ENCODE measurements around the gene UNC45A.
"Not testable (repeated sequence)": the region's sequence is repeated elsewhere in the genome, so short reads cannot be mapped to it uniquely, and the experiment has no call there.

The UNC45A gene

DNA sequence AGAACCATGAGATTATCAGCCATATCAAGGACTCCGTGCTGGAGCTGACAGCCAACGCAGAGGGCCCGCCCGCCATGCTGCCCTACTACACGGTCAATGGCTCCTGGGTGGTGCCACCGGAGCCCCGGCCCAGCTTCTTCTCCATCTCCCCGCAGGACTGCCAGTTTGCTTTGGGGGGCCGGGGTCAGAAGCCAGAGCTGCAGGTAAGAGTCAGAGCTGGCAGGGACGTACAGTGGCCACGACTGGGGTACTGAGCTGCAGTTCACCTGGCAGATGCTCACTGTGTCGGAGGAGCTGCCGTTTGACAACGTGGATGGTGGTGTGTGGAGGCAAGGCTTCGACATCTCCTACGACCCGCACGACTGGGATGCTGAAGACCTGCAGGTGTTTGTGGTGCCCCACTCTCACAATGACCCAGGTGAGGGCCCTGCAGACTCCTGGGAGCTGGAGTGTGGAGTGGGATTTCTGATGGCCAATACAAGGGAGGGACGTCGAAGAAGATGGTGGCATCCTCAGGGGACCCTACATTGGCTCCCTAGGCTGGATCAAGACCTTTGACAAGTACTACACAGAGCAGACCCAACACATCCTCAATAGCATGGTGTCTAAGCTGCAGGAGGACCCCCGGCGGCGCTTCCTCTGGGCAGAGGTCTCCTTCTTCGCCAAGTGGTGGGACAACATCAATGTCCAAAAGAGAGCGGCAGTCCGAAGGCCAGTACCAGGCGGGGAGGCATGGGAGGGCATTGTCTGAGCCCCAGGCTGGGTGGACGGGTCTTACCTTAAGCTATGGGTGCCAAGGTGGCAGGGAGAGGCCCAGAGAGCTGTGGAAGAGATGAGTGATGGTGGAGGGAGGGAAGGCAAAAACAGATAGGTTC is 29.5 kb upstream of the UNC45A start:
- H3K27me3 ChIP-seq (ENCODE audit: low read depth, low read length), result no peaks in the 10 kb centered on the region
- peaks cover 34 to 52% of the 10 kb centered on the region in 2 donors for H3K36me3 ChIP-seq (ENCODE audit: control insufficient read depth in 1 of 2, insufficient read depth in 2 of 2, low read length in 2 of 2)
- no peak overlapping the region for H3K4me3 ChIP-seq (ENCODE audit: low read depth in 1 of 2, low read length in 2 of 2)
- H3K4me1 ChIP-seq (ENCODE audit: control insufficient read depth in 1 of 2, insufficient read depth in 2 of 2, low read length in 2 of 2), result peaks cover 11 to 14% of the 10 kb centered on the region in 2 donors
- no peak overlapping the region for H3K27ac ChIP-seq (ENCODE audit: low read length)
- H3K9me3 ChIP-seq (ENCODE audit: control insufficient read depth in 1 of 2, low read length in 2 of 2), result no peaks in the 10 kb centered on the region

DNA sequence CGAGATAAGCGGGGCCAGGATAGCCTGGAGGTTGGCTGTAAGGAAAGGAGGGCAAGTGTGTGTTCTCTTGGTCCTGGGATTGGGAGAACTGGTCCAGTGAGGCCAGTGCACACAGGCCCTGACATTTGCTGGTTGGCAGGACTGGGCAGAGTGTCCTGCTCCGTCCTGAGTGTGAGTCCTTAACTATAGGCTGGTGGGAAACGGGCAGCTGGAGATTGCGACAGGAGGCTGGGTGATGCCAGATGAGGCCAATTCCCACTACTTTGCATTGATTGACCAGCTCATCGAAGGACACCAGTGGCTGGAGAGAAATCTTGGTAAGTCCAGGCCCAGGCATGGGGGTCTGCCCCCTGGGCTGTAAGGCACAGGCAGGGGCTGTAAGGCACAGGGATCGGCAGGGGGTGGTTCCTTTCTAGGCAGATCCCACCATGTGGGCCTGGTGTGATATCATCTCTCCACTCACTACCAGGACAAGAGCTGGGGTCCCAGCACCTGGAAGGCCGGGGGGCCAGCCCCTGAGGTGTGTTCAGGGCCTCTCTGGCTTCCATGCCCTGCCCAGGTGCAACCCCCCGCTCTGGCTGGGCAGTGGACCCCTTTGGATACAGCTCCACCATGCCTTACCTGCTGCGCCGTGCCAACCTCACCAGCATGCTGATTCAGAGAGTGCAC is 28.8 kb upstream of the UNC45A start:
- Histone ChIP-seq H3K27me3 (ENCODE audit: low read depth, low read length) (no peaks in the 10 kb centered on the region), H3K4me1 (ENCODE audit: control insufficient read depth in 1 of 2, insufficient read depth in 2 of 2, low read length in 2 of 2) (peaks cover 11 to 14% of the 10 kb centered on the region in 2 donors), H3K9me3 (ENCODE audit: control insufficient read depth in 1 of 2, low read length in 2 of 2) (no peaks in the 10 kb centered on the region), H3K36me3 (ENCODE audit: control insufficient read depth in 1 of 2, insufficient read depth in 2 of 2, low read length in 2 of 2) (peaks cover 41 to 60% of the 10 kb centered on the region in 2 donors), H3K27ac (ENCODE audit: low read length) (no peak overlapping the region), H3K4me3 (ENCODE audit: low read depth in 1 of 2, low read length in 2 of 2) (no peak overlapping the region)

DNA sequence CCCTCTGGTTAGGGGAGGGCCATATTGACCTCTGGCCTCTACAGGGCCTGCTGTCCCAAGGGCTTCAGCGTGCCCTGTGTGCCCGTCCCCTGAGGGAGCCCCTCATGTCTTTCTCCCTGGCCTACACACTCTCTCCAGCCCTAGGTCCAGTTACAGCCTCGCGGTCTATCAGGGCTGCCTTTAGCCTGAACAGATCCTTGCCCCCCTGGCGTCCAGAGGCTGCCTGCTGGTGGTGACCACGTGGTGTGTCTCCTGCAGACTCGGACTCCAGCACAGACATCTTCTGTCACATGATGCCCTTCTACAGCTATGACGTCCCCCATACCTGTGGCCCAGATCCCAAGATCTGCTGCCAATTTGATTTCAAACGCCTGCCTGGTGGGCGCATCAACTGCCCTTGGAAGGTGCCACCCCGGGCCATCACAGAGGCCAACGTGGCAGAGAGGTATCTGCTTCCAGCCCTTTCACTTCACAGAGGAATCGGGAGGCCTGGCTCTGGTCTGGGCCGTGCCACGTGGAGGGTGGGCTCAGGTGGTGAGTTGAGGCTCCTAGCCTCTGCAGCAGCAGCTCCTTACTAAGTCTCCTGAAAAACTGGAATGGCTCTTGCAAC is 27.9 kb upstream of the UNC45A start:
- Histone ChIP-seq H3K27me3 (ENCODE audit: low read depth, low read length) (no peaks in the 10 kb centered on the region), H3K36me3 (ENCODE audit: control insufficient read depth in 1 of 2, insufficient read depth in 2 of 2, low read length in 2 of 2) (peaks cover 49 to 69% of the 10 kb centered on the region in 2 donors), H3K27ac (ENCODE audit: low read length) (no peak overlapping the region), H3K9me3 (ENCODE audit: control insufficient read depth in 1 of 2, low read length in 2 of 2) (no peaks in the 10 kb centered on the region), H3K4me1 (ENCODE audit: control insufficient read depth in 1 of 2, insufficient read depth in 2 of 2, low read length in 2 of 2) (peaks cover 8 to 11% of the 10 kb centered on the region in 2 donors), H3K4me3 (ENCODE audit: low read depth in 1 of 2, low read length in 2 of 2) (no peak overlapping the region)

DNA sequence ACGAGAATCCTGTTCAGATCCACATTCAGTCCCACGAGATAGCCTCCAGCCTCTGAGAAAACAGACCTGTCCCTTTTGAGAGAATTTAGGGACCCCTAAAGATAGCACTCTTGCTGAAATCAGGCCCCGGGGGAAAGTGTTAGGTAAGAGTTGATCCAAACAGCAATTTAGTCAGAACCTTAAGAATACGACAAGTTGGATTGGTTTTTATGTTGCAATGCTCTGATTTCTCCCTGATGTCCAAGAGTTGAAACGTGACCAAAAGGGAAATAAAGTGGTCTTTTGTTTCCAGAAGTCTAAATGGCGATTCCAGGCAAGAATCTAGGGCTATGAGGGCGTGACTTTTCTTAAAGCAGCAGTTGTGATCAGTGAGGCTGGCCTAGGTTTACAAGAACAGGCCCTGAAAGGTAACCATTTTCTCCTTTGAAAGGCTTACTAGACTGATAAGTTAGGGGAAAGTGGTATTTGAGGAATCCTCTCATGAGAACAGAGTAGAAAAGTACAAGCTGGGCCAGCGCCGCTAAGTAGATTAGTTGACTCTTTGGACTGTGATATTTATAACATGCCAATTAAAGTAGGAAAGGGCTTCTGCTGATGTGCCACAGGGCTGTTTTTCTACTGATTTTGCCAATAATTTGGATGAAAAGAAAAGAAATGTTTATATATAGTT is 27.1 kb upstream of the UNC45A start:
- no peaks in the 10 kb centered on the region for H3K27me3 ChIP-seq (ENCODE audit: low read depth, low read length)
- H3K9me3 ChIP-seq (ENCODE audit: control insufficient read depth in 1 of 2, low read length in 2 of 2), result no peaks in the 10 kb centered on the region
- peaks cover 8 to 11% of the 10 kb centered on the region in 2 donors for H3K4me1 ChIP-seq (ENCODE audit: control insufficient read depth in 1 of 2, insufficient read depth in 2 of 2, low read length in 2 of 2)
- peaks cover 57 to 77% of the 10 kb centered on the region in 2 donors for H3K36me3 ChIP-seq (ENCODE audit: control insufficient read depth in 1 of 2, insufficient read depth in 2 of 2, low read length in 2 of 2)
- no peak overlapping the region for H3K27ac ChIP-seq (ENCODE audit: low read length)
- no peak overlapping the region for H3K4me3 ChIP-seq (ENCODE audit: low read depth in 1 of 2, low read length in 2 of 2)

DNA sequence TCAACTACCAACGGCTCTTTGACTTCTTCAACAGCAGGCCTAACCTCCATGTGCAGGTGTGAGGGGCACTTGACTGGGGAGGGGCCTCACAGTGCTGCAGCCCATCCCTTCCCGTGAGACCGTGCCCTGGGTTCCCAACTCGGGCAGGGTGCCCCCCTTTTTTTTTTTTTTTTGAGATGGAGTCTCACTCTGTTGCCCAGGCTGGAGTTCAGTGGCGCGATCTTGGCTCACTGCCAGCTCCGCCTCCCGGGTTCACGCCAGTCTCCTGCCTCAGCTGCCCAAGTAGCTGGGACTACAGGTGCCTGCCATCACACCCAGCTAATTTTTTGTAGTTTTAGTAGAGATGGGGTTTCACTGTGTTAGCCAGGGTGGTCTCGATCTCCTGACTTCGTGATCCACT is 25.6 kb upstream of the UNC45A start:
- H3K27ac ChIP-seq (ENCODE audit: low read length); H3K4me3 ChIP-seq (ENCODE audit: low read depth in 1 of 2, low read length in 2 of 2); H3K4me1 ChIP-seq (ENCODE audit: control insufficient read depth in 1 of 2, insufficient read depth in 2 of 2, low read length in 2 of 2); H3K27me3 ChIP-seq (ENCODE audit: low read depth, low read length); H3K9me3 ChIP-seq (ENCODE audit: control insufficient read depth in 1 of 2, low read length in 2 of 2): not testable (repeated sequence)
- H3K36me3 ChIP-seq (ENCODE audit: control insufficient read depth in 1 of 2, insufficient read depth in 2 of 2, low read length in 2 of 2), result peaks cover 67 to 91% of the 10 kb centered on the region in 2 donors

DNA sequence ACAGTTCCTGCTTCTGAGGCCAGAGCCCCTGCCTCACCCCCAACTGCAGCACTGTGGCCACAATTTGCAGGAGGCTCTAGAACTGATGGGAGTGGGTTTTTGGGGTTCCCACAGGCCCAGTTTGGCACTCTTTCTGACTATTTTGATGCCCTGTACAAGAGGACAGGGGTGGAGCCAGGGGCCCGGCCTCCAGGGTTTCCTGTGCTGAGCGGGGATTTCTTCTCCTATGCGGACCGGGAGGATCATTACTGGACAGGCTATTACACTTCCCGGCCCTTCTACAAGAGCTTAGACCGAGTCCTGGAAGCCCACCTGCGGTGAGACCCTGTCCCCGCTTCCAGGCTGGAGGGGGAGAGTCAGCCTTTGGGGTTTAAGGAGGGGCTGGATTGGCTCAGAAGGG is 25.1 kb upstream of the UNC45A start:
- H3K36me3 ChIP-seq (ENCODE audit: control insufficient read depth in 1 of 2, insufficient read depth in 2 of 2, low read length in 2 of 2), result peaks cover 70 to 97% of the 10 kb centered on the region in 2 donors
- no peak overlapping the region for H3K27ac ChIP-seq (ENCODE audit: low read length)
- no peaks in the 10 kb centered on the region for H3K9me3 ChIP-seq (ENCODE audit: control insufficient read depth in 1 of 2, low read length in 2 of 2)
- H3K4me3 ChIP-seq (ENCODE audit: low read depth in 1 of 2, low read length in 2 of 2), result no peak overlapping the region
- H3K4me1 ChIP-seq (ENCODE audit: control insufficient read depth in 1 of 2, insufficient read depth in 2 of 2, low read length in 2 of 2), result peaks cover 0 to 4% of the 10 kb centered on the region in 2 donors
- no peaks in the 10 kb centered on the region for H3K27me3 ChIP-seq (ENCODE audit: low read depth, low read length)

DNA sequence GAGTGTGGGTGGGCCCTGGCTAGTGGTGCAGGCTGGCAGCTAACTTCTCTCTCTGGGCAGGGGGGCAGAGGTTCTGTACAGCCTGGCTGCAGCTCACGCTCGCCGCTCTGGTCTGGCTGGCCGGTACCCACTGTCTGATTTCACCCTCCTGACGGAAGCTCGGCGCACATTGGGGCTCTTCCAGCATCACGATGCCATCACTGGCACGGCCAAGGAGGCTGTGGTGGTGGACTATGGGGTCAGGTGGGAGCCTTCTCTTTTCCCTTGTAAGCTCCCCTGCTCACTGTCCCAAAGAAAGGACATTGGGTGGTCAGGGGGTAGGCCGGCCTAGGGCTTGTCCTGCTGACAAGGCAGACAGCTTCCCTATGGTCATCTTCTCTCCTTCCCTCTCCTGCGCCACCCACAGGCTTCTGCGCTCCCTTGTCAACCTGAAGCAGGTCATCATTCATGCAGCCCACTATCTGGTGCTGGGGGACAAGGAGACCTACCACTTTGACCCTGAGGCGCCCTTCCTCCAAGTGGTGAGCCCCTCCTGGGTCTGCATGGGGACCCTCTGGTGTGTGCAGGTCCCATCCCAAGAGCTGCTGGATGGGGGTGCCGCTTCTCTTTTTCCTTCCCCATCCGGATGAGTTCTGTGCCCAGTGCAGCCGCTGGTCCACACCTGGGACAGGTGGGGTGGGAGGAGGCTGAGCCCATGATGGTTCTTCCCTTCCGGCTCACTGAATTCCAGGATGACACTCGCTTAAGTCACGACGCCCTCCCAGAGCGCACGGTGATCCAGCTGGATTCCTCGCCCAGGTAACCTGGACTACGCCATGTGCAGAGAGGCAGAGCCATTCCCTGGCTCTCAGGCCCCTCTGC is 24.4 kb upstream of the UNC45A start:
- Histone ChIP-seq H3K4me1 (ENCODE audit: control insufficient read depth in 1 of 2, insufficient read depth in 2 of 2, low read length in 2 of 2) (peaks cover 0 to 4% of the 10 kb centered on the region in 2 donors), H3K27me3 (ENCODE audit: low read depth, low read length) (no peaks in the 10 kb centered on the region), H3K9me3 (ENCODE audit: control insufficient read depth in 1 of 2, low read length in 2 of 2) (no peaks in the 10 kb centered on the region), H3K27ac (ENCODE audit: low read length) (no peak overlapping the region), H3K36me3 (ENCODE audit: control insufficient read depth in 1 of 2, insufficient read depth in 2 of 2, low read length in 2 of 2) (peaks cover 72 to 96% of the 10 kb centered on the region in 2 donors), H3K4me3 (ENCODE audit: low read depth in 1 of 2, low read length in 2 of 2) (no peak overlapping the region)

DNA sequence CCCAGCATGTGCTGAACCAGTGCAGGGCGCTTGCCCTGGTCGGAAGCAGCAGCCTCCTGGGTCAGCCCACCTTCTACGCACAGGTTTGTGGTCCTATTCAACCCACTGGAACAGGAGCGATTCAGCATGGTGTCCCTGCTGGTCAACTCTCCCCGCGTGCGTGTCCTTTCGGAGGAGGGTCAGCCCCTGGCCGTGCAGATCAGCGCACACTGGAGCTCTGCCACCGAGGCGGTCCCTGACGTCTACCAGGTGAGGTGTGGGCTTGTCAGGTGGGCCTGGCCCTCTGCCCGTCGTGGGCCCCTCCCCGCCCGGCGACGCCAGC is 23.8 kb upstream of the UNC45A start:
- no peak overlapping the region for H3K27ac ChIP-seq (ENCODE audit: low read length)
- peaks cover 0 to 4% of the 10 kb centered on the region in 2 donors for H3K4me1 ChIP-seq (ENCODE audit: control insufficient read depth in 1 of 2, insufficient read depth in 2 of 2, low read length in 2 of 2)
- H3K4me3 ChIP-seq (ENCODE audit: low read depth in 1 of 2, low read length in 2 of 2), result no peak overlapping the region
- no peaks in the 10 kb centered on the region for H3K9me3 ChIP-seq (ENCODE audit: control insufficient read depth in 1 of 2, low read length in 2 of 2)
- peaks cover 68 to 96% of the 10 kb centered on the region in 2 donors for H3K36me3 ChIP-seq (ENCODE audit: control insufficient read depth in 1 of 2, insufficient read depth in 2 of 2, low read length in 2 of 2)
- H3K27me3 ChIP-seq (ENCODE audit: low read depth, low read length), result no peaks in the 10 kb centered on the region

DNA sequence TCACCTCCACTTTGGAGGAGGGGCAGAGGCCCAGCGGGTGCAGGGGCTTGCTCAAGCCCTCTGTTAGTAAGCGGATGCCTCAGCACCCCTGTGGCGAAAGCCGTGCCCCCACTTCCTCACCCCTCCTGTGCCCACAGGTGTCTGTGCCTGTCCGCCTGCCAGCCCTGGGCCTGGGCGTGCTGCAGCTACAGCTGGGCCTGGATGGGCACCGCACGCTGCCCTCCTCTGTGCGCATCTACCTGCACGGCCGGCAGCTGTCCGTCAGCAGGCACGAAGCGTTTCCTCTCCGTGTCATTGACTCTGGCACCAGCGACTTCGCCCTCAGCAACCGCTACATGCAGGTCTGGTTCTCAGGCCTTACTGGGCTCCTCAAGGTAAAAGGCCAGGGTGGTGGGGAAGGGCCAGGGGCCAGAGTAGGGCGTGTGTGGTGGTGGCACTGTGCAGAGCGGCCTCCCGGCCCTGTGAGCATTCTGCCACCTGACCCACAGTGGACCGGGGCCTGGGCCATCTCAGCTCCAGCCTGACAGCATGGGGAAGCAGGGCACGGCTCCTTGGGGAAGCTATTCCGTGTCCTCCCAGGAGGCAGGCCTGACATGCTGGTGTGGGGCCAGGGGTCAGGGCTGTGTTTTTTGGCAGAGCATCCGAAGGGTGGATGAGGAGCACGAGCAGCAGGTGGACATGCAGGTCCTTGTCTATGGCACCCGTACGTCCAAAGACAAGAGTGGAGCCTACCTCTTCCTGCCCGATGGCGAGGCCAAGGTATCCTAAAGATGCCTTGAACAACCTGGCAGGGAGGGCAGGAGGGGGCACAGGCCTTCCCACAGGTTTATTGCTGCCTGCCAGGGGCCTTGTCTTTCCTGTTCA is 22.9 kb upstream of the UNC45A start:
- Histone ChIP-seq H3K4me3 (ENCODE audit: low read depth in 1 of 2, low read length in 2 of 2) (no peak overlapping the region), H3K27me3 (ENCODE audit: low read depth, low read length) (no peaks in the 10 kb centered on the region), H3K27ac (ENCODE audit: low read length) (no peak overlapping the region), H3K4me1 (ENCODE audit: control insufficient read depth in 1 of 2, insufficient read depth in 2 of 2, low read length in 2 of 2) (peaks cover 0 to 4% of the 10 kb centered on the region in 2 donors), H3K9me3 (ENCODE audit: control insufficient read depth in 1 of 2, low read length in 2 of 2) (no peaks in the 10 kb centered on the region), H3K36me3 (ENCODE audit: control insufficient read depth in 1 of 2, insufficient read depth in 2 of 2, low read length in 2 of 2) (peaks cover 71 to 95% of the 10 kb centered on the region in 2 donors)

DNA sequence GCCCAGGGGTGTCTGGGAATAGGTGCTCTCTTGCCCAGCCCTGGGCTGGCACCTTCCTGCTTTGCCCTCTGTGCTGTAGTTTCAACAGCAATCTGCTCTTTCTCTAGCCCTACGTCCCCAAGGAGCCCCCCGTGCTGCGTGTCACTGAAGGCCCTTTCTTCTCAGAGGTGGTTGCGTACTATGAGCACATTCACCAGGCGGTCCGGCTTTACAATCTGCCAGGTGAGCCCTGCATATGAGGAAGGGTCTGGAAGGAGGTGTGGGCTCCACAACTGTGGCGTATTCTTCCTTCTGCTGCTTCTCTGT is 22.4 kb upstream of the UNC45A start:
- H3K36me3 ChIP-seq (ENCODE audit: control insufficient read depth in 1 of 2, insufficient read depth in 2 of 2, low read length in 2 of 2), result peaks cover 71 to 94% of the 10 kb centered on the region in 2 donors
- H3K4me1 ChIP-seq (ENCODE audit: control insufficient read depth in 1 of 2, insufficient read depth in 2 of 2, low read length in 2 of 2), result peaks cover 0 to 4% of the 10 kb centered on the region in 2 donors
- H3K27me3 ChIP-seq (ENCODE audit: low read depth, low read length), result no peaks in the 10 kb centered on the region

More for the DNA sequence above, 22.4 kb upstream of the UNC45A start:
- no peak overlapping the region for H3K4me3 ChIP-seq (ENCODE audit: low read depth in 1 of 2, low read length in 2 of 2)
- no peak overlapping the region for H3K27ac ChIP-seq (ENCODE audit: low read length)
- no peaks in the 10 kb centered on the region for H3K9me3 ChIP-seq (ENCODE audit: control insufficient read depth in 1 of 2, low read length in 2 of 2)

Measured in muscle layer of duodenum (tissue), 2 donors.